HEK293 (cell line): ENCODE measurements around the gene ADSS1.
A peak's percentile ranks its signal among the peaks of the same experiment; 100 is the strongest.

ENCODE experiments used
- CTCF ChIA-PET: fragments of 350-600 bp; formaldehyde crosslinking; extraction: SDS; loops from one replicate; lab custom pipeline; 2021; ENCODE audit warnings: antibody characterized with exemption; lab: Yijun Ruan, JAX
- POLR2A ChIA-PET: fragments of 300-600 bp; formaldehyde crosslinking; extraction: SDS; loops from one replicate; lab custom pipeline; 2020; ENCODE audit warnings: antibody characterized with exemption, inconsistent platforms; lab: Yijun Ruan, JAX
- H3K27ac ChIP-seq: fragments of 200-500 bp; sonication (Bioruptor generic); 2 replicates; pipeline ENCODE4 v1.5.1; 2014; ENCODE audit warnings: low read depth, low read length, control low read depth, inconsistent platforms; ENCODE audit errors: extremely low read depth
- H3K36me3 ChIP-seq, 2 experiments: fragments of 200-500 bp in 1 of 2; sonication (Bioruptor generic) in 1 of 2; 1 replicate in 1 of 2; 2 replicates in 1 of 2; pipeline ENCODE4 v1.5.1; 2014 to 2017; ENCODE audit warnings: inconsistent platforms in 2 of 2, low read length in 2 of 2; ENCODE audit not compliant: control insufficient read depth in 2 of 2, insufficient read depth in 1 of 2
- H3K4me1 ChIP-seq: fragments of 200-500 bp; sonication (Bioruptor generic); 2 replicates; pipeline ENCODE4 v1.5.1; 2014; ENCODE audit warnings: mild to moderate bottlenecking, low read length, inconsistent platforms; ENCODE audit not compliant: control insufficient read depth, insufficient read depth
- H3K4me3 ChIP-seq: 2 replicates; pipeline ENCODE4 v1.5.1; 2011; ENCODE audit warnings: low read depth, mild to moderate bottlenecking, control low read depth, low read length, moderate library complexity
- H3K9me3 ChIP-seq: fragments of 200-500 bp; sonication (Bioruptor generic); 2 replicates; pipeline ENCODE4 v1.5.1; 2014; ENCODE audit warnings: low read depth, low read length, inconsistent platforms; ENCODE audit not compliant: control insufficient read depth, insufficient read depth
- BCL11B ChIP-seq: fragments of 450-650 bp; formaldehyde crosslinking; IDR thresholded peaks from 2 replicates; pipeline ENCODE4 v1.5.1; 2016; ENCODE audit warnings: low read depth, missing biosample characterization, missing genetic modification characterization
- GLI2 ChIP-seq: fragments of 450-650 bp; formaldehyde crosslinking; IDR thresholded peaks from 2 replicates; pipeline ENCODE4; 2017; ENCODE audit warnings: missing biosample characterization, missing genetic modification characterization, low read depth, borderline replicate concordance
- KLF16 ChIP-seq: fragments of 450-650 bp; formaldehyde crosslinking; IDR thresholded peaks from 2 replicates; pipeline ENCODE4 v1.5.1; 2017; ENCODE audit warnings: missing biosample characterization, missing genetic modification characterization
- TCF7L2 ChIP-seq: IDR thresholded peaks from 2 replicates; pipeline ENCODE4 v1.6.1; 2011; ENCODE audit warnings: low read depth, mild to moderate bottlenecking, inconsistent platforms, low read length, moderate library complexity, borderline replicate concordance
- ZBTB17 ChIP-seq: fragments of 450-650 bp; formaldehyde crosslinking; IDR thresholded peaks from 2 replicates; pipeline ENCODE4 v1.5.1; 2016; ENCODE audit warnings: missing biosample characterization, missing genetic modification characterization
- ZBTB48 ChIP-seq: fragments of 450-650 bp; formaldehyde crosslinking; IDR thresholded peaks from 2 replicates; pipeline ENCODE4 v1.5.1; 2016; ENCODE audit warnings: missing biosample characterization, missing genetic modification characterization
- ZFP69B ChIP-seq: fragments of 450-650 bp; formaldehyde crosslinking; IDR thresholded peaks from 2 replicates; pipeline ENCODE4 v1.5.1; 2016; ENCODE audit warnings: missing biosample characterization, missing genetic modification characterization
- ZIC2 ChIP-seq: fragments of 450-650 bp; formaldehyde crosslinking; IDR thresholded peaks from 2 replicates; pipeline ENCODE4 v1.5.1; 2016; ENCODE audit warnings: missing biosample characterization, missing genetic modification characterization
- ZNF132 ChIP-seq: fragments of 450-650 bp; formaldehyde crosslinking; IDR thresholded peaks from 2 replicates; pipeline ENCODE4 v1.5.1; 2017; ENCODE audit warnings: missing biosample characterization, missing genetic modification characterization, borderline replicate concordance
- ZNF157 ChIP-seq: fragments of 450-650 bp; formaldehyde crosslinking; IDR thresholded peaks from 2 replicates; pipeline ENCODE4 v1.5.1; 2016; ENCODE audit warnings: missing biosample characterization, missing genetic modification characterization
- ZNF274 ChIP-seq, 2 experiments: fragments of 200-500 bp in 1 of 2; fragments of 450-650 bp in 1 of 2; sonication (Bioruptor generic) in 1 of 2; formaldehyde crosslinking in 1 of 2; IDR thresholded peaks; 2 replicates each; pipeline versions ENCODE4 v1.5.1 to v1.6.1; 2014 to 2016; ENCODE audit warnings: borderline replicate concordance in 1 of 2, inconsistent platforms in 1 of 2, low read length in 1 of 2, missing biosample characterization in 1 of 2, missing genetic modification characterization in 1 of 2
- ZNF354C ChIP-seq: fragments of 450-650 bp; formaldehyde crosslinking; IDR thresholded peaks from 2 replicates; pipeline ENCODE4 v1.5.1; 2016; ENCODE audit warnings: missing biosample characterization, missing genetic modification characterization, low read depth, borderline replicate concordance
- ZNF394 ChIP-seq: fragments of 450-650 bp; formaldehyde crosslinking; IDR thresholded peaks from 2 replicates; pipeline ENCODE4 v1.5.1; 2016; ENCODE audit warnings: missing biosample characterization, missing genetic modification characterization, mild to moderate bottlenecking, moderate library complexity, borderline replicate concordance
- ZNF416 ChIP-seq: fragments of 450-650 bp; formaldehyde crosslinking; IDR thresholded peaks from 2 replicates; pipeline ENCODE4 v1.5.1; 2016; ENCODE audit warnings: missing biosample characterization, missing genetic modification characterization
- ZNF510 ChIP-seq: fragments of 450-650 bp; formaldehyde crosslinking; IDR thresholded peaks from 2 replicates; pipeline ENCODE4 v1.5.1; 2018; ENCODE audit warnings: mild to moderate bottlenecking, missing genetic modification characterization, missing biosample characterization; ENCODE audit not compliant: insufficient replicate concordance
- ZNF530 ChIP-seq: fragments of 450-650 bp; formaldehyde crosslinking; IDR thresholded peaks from 2 replicates; pipeline ENCODE4 v1.5.1; 2016; ENCODE audit warnings: low read depth, missing biosample characterization, missing genetic modification characterization
- ZNF558 ChIP-seq: fragments of 450-650 bp; formaldehyde crosslinking; IDR thresholded peaks from 2 replicates; pipeline ENCODE4 v1.5.1; 2016; ENCODE audit warnings: missing biosample characterization, missing genetic modification characterization
- ZNF561 ChIP-seq: fragments of 450-650 bp; IDR thresholded peaks from 2 replicates; pipeline ENCODE4 v1.5.1; 2018; ENCODE audit warnings: missing biosample characterization, missing genetic modification characterization, borderline replicate concordance
- ZNF600 ChIP-seq: fragments of 450-650 bp; formaldehyde crosslinking; IDR thresholded peaks from 2 replicates; pipeline ENCODE4 v1.5.1; 2016; ENCODE audit warnings: missing biosample characterization, missing genetic modification characterization
- ZNF747 ChIP-seq: fragments of 450-650 bp; formaldehyde crosslinking; IDR thresholded peaks from 2 replicates; pipeline ENCODE4 v1.5.1; 2016; ENCODE audit warnings: missing biosample characterization, missing genetic modification characterization
- ZNF776 ChIP-seq: fragments of 450-650 bp; formaldehyde crosslinking; IDR thresholded peaks from 2 replicates; pipeline ENCODE4 v1.5.0; 2017; ENCODE audit warnings: missing biosample characterization, missing genetic modification characterization, borderline replicate concordance
- ZNF830 ChIP-seq: fragments of 450-650 bp; IDR thresholded peaks from 2 replicates; pipeline ENCODE4 v1.5.0; 2018; ENCODE audit warnings: missing biosample characterization, missing genetic modification characterization, low read depth, mild to moderate bottlenecking, moderate library complexity
- ZNF843 ChIP-seq: fragments of 450-650 bp; formaldehyde crosslinking; IDR thresholded peaks from 2 replicates; pipeline ENCODE4 v1.5.1; 2016; ENCODE audit warnings: missing biosample characterization, missing genetic modification characterization
- TF ChIP-seq, protein P1 (sequence below): fragments of 450-650 bp; formaldehyde crosslinking; IDR thresholded peaks from 2 replicates; pipeline ENCODE4 v1.5.1; 2016; ENCODE audit warnings: missing biosample characterization, missing genetic modification characterization
- TF ChIP-seq, protein P2 (sequence below): fragments of 450-650 bp; formaldehyde crosslinking; IDR thresholded peaks from 2 replicates; pipeline ENCODE4 v1.5.1; 2017; ENCODE audit warnings: missing biosample characterization, mild to moderate bottlenecking, missing genetic modification characterization, moderate library complexity
- TF ChIP-seq, protein P3 (sequence below): fragments of 450-650 bp; formaldehyde crosslinking; IDR thresholded peaks from 2 replicates; pipeline ENCODE4 v1.5.1; 2016; ENCODE audit warnings: missing biosample characterization, missing genetic modification characterization
- TF ChIP-seq, protein P4 (sequence below): fragments of 450-650 bp; formaldehyde crosslinking; optimal IDR thresholded peaks from 2 replicates; pipeline ENCODE3; 2016; ENCODE audit warnings: missing biosample characterization, mild to moderate bottlenecking, missing genetic modification characterization

ADSS1 gene

DNA sequence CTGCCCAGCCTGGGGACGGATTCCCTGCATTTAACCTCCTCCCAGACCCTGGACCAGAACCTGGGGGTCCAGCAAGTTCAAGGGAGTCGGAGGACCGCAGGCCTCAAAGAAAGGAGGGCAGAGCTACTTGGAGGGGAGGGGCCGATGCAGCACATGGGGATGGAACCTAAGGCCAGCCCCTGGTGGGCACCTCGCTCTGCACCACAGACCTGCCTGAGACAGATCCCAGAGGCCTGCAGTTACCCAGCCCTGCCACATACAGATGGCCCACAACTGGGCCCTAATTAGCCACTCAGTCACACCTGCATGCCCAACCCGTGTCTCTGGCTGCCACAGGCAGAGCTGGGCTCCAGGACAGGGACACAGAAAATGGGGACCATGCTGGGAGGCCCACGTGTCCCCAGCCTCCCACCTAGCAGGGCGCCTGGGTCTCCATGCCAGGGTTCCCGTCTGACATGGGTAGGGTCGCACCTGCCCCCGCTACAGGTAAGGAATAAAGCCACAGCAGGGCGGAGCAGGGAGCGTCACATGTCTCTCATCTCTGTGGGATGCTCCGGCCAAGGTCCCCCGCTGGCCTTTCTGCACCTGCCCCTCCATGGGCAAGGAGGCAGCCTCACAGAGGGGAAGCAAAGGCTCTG, 54.8 kb downstream of the ADSS1 start (continued):
- TF ChIP-seq ZBTB48 (tag by site-specific recombination) (no peak), ZNF747 (tag by site-specific recombination) (no peak), ZNF354C (tag by site-specific recombination) (no peak), ZFP69B (tag by site-specific recombination) (no peak), GLI2 (tag by site-specific recombination) (no peak), ZIC2 (tag by site-specific recombination) (peak; percentile 30; the same call in 1 of the 2 replicates), ZNF600 (tag by site-specific recombination) (peak; percentile 71; the same call in 1 of the 2 replicates), ZNF157 (tag by site-specific recombination) (no peak), BCL11B (tag by site-specific recombination) (no peak), ZNF132 (tag by site-specific recombination) (no peak), ZNF561 (tag by site-specific recombination) (no peak), ZNF776 (tag by site-specific recombination) (no peak), ZNF510 (tag by site-specific recombination) (no peak), ZNF530 (tag by site-specific recombination) (no peak), KLF16 (tag by site-specific recombination) (no peak)
- TF ChIP-seq, protein P1, sequence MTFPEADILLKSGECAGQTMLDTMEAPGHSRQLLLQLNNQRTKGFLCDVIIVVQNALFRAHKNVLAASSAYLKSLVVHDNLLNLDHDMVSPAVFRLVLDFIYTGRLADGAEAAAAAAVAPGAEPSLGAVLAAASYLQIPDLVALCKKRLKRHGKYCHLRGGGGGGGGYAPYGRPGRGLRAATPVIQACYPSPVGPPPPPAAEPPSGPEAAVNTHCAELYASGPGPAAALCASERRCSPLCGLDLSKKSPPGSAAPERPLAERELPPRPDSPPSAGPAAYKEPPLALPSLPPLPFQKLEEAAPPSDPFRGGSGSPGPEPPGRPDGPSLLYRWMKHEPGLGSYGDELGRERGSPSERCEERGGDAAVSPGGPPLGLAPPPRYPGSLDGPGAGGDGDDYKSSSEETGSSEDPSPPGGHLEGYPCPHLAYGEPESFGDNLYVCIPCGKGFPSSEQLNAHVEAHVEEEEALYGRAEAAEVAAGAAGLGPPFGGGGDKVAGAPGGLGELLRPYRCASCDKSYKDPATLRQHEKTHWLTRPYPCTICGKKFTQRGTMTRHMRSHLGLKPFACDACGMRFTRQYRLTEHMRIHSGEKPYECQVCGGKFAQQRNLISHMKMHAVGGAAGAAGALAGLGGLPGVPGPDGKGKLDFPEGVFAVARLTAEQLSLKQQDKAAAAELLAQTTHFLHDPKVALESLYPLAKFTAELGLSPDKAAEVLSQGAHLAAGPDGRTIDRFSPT (tag by site-specific recombination) = peak; percentile 42; the same call in 1 of the 2 replicates
- TF ChIP-seq, protein P2, sequence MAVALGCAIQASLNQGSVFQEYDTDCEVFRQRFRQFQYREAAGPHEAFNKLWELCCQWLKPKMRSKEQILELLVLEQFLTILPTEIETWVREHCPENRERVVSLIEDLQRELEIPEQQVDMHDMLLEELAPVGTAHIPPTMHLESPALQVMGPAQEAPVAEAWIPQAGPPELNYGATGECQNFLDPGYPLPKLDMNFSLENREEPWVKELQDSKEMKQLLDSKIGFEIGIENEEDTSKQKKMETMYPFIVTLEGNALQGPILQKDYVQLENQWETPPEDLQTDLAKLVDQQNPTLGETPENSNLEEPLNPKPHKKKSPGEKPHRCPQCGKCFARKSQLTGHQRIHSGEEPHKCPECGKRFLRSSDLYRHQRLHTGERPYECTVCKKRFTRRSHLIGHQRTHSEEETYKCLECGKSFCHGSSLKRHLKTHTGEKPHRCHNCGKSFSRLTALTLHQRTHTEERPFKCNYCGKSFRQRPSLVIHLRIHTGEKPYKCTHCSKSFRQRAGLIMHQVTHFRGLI (tag by site-specific recombination) = 0 out of 2 replicates have a peak, but pooled peaks have one; percentile 21

DNA sequence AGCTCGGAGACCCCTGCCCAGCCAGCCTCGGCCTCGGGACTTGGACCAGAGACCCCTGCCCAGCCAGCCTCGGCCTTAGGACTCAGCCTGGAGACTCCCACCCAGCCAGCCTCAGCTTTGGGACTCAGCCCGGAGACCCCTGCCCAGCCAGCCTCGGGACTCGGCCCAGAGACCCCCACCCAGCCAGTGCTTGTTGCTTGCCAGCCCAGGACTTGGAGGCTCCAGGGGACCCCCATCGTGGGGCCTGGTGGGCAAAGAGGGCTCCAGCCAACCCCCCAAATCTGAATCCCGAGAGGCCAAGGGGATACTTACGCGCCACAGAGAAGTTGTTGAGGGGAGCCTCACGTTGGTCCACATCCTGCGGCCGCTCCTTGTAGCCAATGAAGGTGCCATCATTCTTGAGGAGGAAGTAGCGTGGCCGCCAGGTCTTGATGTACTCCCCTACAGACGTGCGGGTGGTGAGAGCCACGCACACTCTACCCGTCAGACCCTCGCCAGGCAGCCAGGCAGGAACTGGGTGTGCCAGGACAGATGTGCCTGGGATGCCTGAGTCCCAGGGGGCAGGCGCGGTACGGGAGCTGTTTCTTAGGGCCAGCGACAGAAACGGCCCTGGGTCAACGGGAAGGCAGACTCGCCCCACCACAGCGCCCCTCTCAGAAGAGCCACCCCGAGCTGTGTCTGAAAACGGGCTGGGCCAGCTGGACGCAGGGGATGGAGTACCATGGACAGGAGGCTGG, 55.9 kb downstream of the ADSS1 start:
- Histone ChIP-seq H3K27ac (no peak overlapping the region), H3K36me3 (peaks cover 0 to 88% of the 10 kb centered on the region in 2 experiments; a peak in 2 of 3 replicates), H3K4me1 (no peaks in the 10 kb centered on the region), H3K4me3 (no peak overlapping the region), H3K9me3 (no peaks in the 10 kb centered on the region)
- ChIA-PET CTCF (interaction anchor here (1.0 kb wide), 1 partner anchor 11 kb away, joined by 3 read pairs; no protein-coding TSS in a partner anchor), POLR2A (no interaction called here)
- TF ChIP-seq BCL11B (tag by site-specific recombination) (no peak), ZNF558 (tag by site-specific recombination) (no peak), TCF7L2 (no peak), ZNF394 (no peak), ZNF830 (tag by site-specific recombination) (no peak), ZNF843 (tag by site-specific recombination) (no peak), ZNF416 (tag by site-specific recombination) (no peak), ZNF274 (IDR thresholded peaks at IDR 0.05; ENCODE audit: low read length) (no peak), ZNF274 (tag by site-specific recombination; IDR thresholded peaks at IDR 0.05; ENCODE audit: borderline replicate concordance) (no peak), ZBTB17 (no peak)
- TF ChIP-seq, protein P3, sequence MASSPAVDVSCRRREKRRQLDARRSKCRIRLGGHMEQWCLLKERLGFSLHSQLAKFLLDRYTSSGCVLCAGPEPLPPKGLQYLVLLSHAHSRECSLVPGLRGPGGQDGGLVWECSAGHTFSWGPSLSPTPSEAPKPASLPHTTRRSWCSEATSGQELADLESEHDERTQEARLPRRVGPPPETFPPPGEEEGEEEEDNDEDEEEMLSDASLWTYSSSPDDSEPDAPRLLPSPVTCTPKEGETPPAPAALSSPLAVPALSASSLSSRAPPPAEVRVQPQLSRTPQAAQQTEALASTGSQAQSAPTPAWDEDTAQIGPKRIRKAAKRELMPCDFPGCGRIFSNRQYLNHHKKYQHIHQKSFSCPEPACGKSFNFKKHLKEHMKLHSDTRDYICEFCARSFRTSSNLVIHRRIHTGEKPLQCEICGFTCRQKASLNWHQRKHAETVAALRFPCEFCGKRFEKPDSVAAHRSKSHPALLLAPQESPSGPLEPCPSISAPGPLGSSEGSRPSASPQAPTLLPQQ (tag by site-specific recombination) = no peak
- TF ChIP-seq, protein P4, sequence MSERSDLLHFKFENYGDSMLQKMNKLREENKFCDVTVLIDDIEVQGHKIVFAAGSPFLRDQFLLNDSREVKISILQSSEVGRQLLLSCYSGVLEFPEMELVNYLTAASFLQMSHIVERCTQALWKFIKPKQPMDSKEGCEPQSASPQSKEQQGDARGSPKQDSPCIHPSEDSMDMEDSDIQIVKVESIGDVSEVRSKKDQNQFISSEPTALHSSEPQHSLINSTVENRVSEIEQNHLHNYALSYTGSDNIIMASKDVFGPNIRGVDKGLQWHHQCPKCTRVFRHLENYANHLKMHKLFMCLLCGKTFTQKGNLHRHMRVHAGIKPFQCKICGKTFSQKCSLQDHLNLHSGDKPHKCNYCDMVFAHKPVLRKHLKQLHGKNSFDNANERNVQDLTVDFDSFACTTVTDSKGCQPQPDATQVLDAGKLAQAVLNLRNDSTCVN (tag by site-specific recombination) = no peak
